A549 (cell line): ENCODE measurements around the gene DERL3. TPM values are rescaled to one million over a fixed set of nuclear protein-coding genes. Genes with fewer than 3 reads are reported as not detected.

Source experiments
- ATAC-seq, 2 experiments: fragments of 200-7000 bp in 1 of 2; fragments of >200 bp in 1 of 2; cut with Nextera tagmentation in 1 of 2; cut with Tn5 transposase in 1 of 2; 3 replicates each; pipeline versions ENCODE4 v1.8.0 to v1.9.1; 2018 to 2020; ENCODE audit warnings: mild to moderate bottlenecking in 1 of 2, moderate library complexity in 1 of 2
- CTCF ChIA-PET: fragments of 300-600 bp; sonication (Branson Sonifier 250); formaldehyde crosslinking; extraction: SDS; loops from one replicate; lab custom pipeline; 2021; ENCODE audit warnings: antibody characterized with exemption, inconsistent platforms; lab: Yijun Ruan, JAX
- POLR2A ChIA-PET: fragments of 350-600 bp; formaldehyde crosslinking; extraction: SDS; loops from one replicate; lab custom pipeline; 2021; ENCODE audit warnings: antibody characterized with exemption, inconsistent platforms; lab: Yijun Ruan, JAX
- DNase-seq, 2 experiments: peaks; one replicate each; pipeline versions ENCODE4 v3.0.0 to v3.0.0-alpha.2; 2011 to 2016; ENCODE audit warnings: low read depth in 1 of 2, low spot score in 1 of 2
- FAIRE-seq: peaks from 2 replicates; lab custom pipeline; 2011; peaks lifted over from hg19 to GRCh38; lab: Jason Lieb, UNC
- H3K27ac ChIP-seq, 2 experiments: fragments of >200 bp; sonication (Bioruptor Twin); formaldehyde crosslinking; 3 replicates each; pipeline ENCODE4 v1.5.1; 2016 to 2017
- H3K4me1 ChIP-seq: fragments of >200 bp; sonication (Bioruptor Twin); formaldehyde crosslinking; 3 replicates; pipeline ENCODE4 v1.6.1; 2016
- H3K4me2 ChIP-seq: fragments of >200 bp; sonication (Bioruptor Twin); formaldehyde crosslinking; 3 replicates; pipeline ENCODE4 v1.6.1; 2016
- H3K4me3 ChIP-seq: fragments of >200 bp; sonication (Bioruptor Twin); formaldehyde crosslinking; 3 replicates; pipeline ENCODE4 v1.5.1; 2016
- H3K9me3 ChIP-seq: fragments of >200 bp; sonication (Bioruptor Twin); formaldehyde crosslinking; 3 replicates; pipeline ENCODE4 v1.6.1; 2016
- BHLHE40 ChIP-seq: IDR thresholded peaks from 2 replicates; pipeline ENCODE4 v1.6.1; 2012; ENCODE audit warnings: low read depth, low read length, inconsistent platforms
- CEBPB ChIP-seq, 2 experiments: fragments of >200 bp in 1 of 2; sonication (Bioruptor Twin) in 1 of 2; formaldehyde crosslinking in 1 of 2; IDR thresholded peaks; 2 replicates each; pipeline ENCODE4 v1.6.1; 2012 to 2016
- CHD4 ChIP-seq: fragments of 200-600 bp; sonication (generic); IDR thresholded peaks from 2 replicates; pipeline ENCODE4 v1.6.1; 2016; ENCODE audit warnings: antibody characterized with exemption, mild to moderate bottlenecking, borderline replicate concordance
- EP300 ChIP-seq, 2 experiments: fragments of >200 bp; sonication (Bioruptor Twin); formaldehyde crosslinking; IDR thresholded peaks; 2 replicates in 1 of 2; 3 replicates in 1 of 2; pipeline ENCODE4 v1.6.1; 2016 to 2017
- ESRRA ChIP-seq: fragments of 150-350 bp; IDR thresholded peaks from 2 replicates; pipeline ENCODE4 v1.6.1; 2014; ENCODE audit warnings: mild to moderate bottlenecking, low read length, borderline replicate concordance
- FOSB ChIP-seq: fragments of 250-450 bp; sonication (Bioruptor Pico); IDR thresholded peaks from 2 replicates; pipeline ENCODE4 v1.5.0; 2020; ENCODE audit warnings: mild to moderate bottlenecking, moderate library complexity
- FOXS1 ChIP-seq: fragments of 250-450 bp; sonication (Bioruptor Pico); IDR thresholded peaks from 2 replicates; pipeline ENCODE4 v1.5.0; 2020; ENCODE audit warnings: mild to moderate bottlenecking, moderate library complexity
- HEYL ChIP-seq: fragments of 250-450 bp; sonication (Bioruptor Pico); IDR thresholded peaks from 2 replicates; pipeline ENCODE4 v1.8.0; 2021; ENCODE audit warnings: mild to moderate bottlenecking, moderate library complexity
- JUN ChIP-seq, 2 experiments: fragments of >200 bp; sonication (Bioruptor Twin); formaldehyde crosslinking; IDR thresholded peaks; 2 replicates in 1 of 2; 3 replicates in 1 of 2; pipeline ENCODE4 v1.6.1; 2016 to 2017
- NFE2L2 ChIP-seq: fragments of 150-350 bp; conservative IDR thresholded peaks from 2 replicates; pipeline ENCODE4 v1.6.1; 2014; ENCODE audit warnings: low read length
- NR3C1 ChIP-seq: fragments of >200 bp; sonication (Bioruptor Twin); formaldehyde crosslinking; IDR thresholded peaks from 3 replicates; pipeline ENCODE4 v1.6.1; 2017
- PHF8 ChIP-seq: fragments of 200-600 bp; sonication (generic); IDR thresholded peaks from 2 replicates; pipeline ENCODE4 v1.6.1; 2016; ENCODE audit warnings: low read depth, mild to moderate bottlenecking, antibody characterized with exemption, moderate library complexity, borderline replicate concordance
- RAD21 ChIP-seq, 2 experiments: fragments of >200 bp in 1 of 2; sonication (Bioruptor Twin) in 1 of 2; formaldehyde crosslinking in 1 of 2; IDR thresholded peaks in 1 of 2; conservative IDR thresholded peaks in 1 of 2; 2 replicates in 1 of 2; 3 replicates in 1 of 2; pipeline ENCODE4 v1.6.1; 2012 to 2018; ENCODE audit warnings: inconsistent platforms in 1 of 2
- RARB ChIP-seq: fragments of 250-450 bp; sonication (Bioruptor Pico); IDR thresholded peaks from 2 replicates; pipeline ENCODE4 v1.8.0; 2021; ENCODE audit warnings: mild to moderate bottlenecking, moderate library complexity
- RFX5 ChIP-seq: fragments of 450-650 bp; IDR thresholded peaks from 2 replicates; pipeline ENCODE4 v1.7.1; 2014; ENCODE audit warnings: antibody characterized with exemption, mild to moderate bottlenecking, moderate library complexity
- RNF2 ChIP-seq: fragments of 200-600 bp; sonication (generic); IDR thresholded peaks from 2 replicates; pipeline ENCODE4 v1.6.1; 2016; ENCODE audit warnings: low read depth, mild to moderate bottlenecking, antibody characterized with exemption, moderate library complexity, borderline replicate concordance
- SREBF2 ChIP-seq: fragments of 450-650 bp; IDR thresholded peaks from 2 replicates; pipeline ENCODE4 v1.6.1; 2014; ENCODE audit warnings: mild to moderate bottlenecking, moderate library complexity
- TP53 ChIP-seq: fragments of 250-450 bp; sonication (Bioruptor Pico); IDR thresholded peaks from 2 replicates; pipeline ENCODE4 v1.5.0; 2021; ENCODE audit warnings: mild to moderate bottlenecking, moderate library complexity
- ZFP36 ChIP-seq: fragments of 450-650 bp; IDR thresholded peaks from 2 replicates; pipeline ENCODE4 v1.6.1; 2014; ENCODE audit warnings: borderline replicate concordance; ENCODE audit not compliant: partially characterized antibody
- ZNF302 ChIP-seq: fragments of 250-450 bp; sonication (Bioruptor Pico); IDR thresholded peaks from 2 replicates; pipeline ENCODE4 v1.9.0; 2021; ENCODE audit warnings: inconsistent platforms, mild to moderate bottlenecking, moderate library complexity
- WGBS: methylation state at CpG from one replicate; pipeline ENCODE4 v1.1.6; 2017; ENCODE audit errors: missing lambda C conversion rate; 5-methylcytosine and 5-hydroxymethylcytosine counted together
- polyA plus RNA-seq, 4 experiments: library from polyadenylated mRNA; depleted of rRNA in 3 of 4; stranded (reverse); fragments of >200 nt; fragmentation: RNase III in 1 of 4; extraction: RNeasy Plus Mini Kit Qiagen cat#74134 plus additional on column Dnase treatment in 1 of 4; gene quantifications; 2 replicates in 3 of 4; 3 replicates in 1 of 4; pipeline ENCODE4 v1.2.3, GENCODE V29; 2011 to 2017
- TF ChIP-seq, protein P1 (sequence below): IDR thresholded peaks from 2 replicates; pipeline ENCODE4 v1.6.1; 2012
- TF ChIP-seq, protein P2 (sequence below): fragments of 200-600 bp; sonication (generic); IDR thresholded peaks from 2 replicates; pipeline ENCODE4 v1.6.1; 2016; ENCODE audit warnings: antibody characterized with exemption, mild to moderate bottlenecking, moderate library complexity

The DERL3 gene
- polyA plus RNA-seq, 2 of the 4 experiments (the other 2 are of a cell fraction): 0.08 to 0.40 TPM

DNA sequence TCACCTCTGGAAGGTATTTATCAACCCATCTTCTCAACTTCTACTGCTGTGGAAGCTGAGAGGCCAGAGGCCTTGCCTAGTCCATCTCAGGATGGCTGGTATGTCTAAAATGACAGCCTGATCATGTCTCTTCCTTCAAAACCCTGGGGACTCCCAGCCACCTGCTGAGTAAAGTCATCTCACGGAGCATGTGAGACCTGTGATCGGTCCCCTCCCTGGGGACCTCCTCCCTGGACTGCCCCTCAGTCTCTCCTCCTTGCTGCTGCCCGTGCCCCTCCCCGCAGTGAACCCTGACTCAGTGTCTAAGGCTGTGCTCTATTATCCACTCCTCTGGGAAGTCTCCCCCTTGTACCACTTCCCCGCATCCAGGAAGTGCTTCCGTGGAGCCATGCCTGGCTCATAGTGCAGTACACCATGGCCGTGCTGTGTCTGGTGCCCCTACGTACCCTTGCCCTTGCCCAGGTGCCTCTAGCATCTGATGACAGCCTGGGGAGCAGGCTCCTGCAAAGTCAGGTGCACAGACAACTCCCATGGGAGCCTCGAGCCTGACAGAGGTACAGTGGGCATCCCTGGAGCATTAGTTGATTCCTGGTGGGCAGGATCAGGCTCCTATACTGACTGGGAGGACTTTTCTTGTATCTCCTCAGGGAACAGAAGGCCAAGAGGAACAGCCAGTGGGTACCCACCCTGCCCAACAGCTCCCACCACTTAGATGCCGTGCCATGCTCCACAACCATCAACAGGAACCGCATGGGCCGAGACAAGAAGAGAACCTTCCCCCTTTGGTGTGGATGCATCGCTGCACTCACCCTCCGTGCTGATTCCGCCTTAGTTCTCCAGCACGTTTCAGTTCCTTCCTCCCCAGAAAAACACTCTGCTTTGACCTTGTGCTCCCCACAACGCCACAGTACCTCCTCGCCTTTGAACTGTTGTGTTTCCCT is 38.2 kb downstream of the DERL3 start (continued):
- TF ChIP-seq NR3C1 (no peak), BHLHE40 (no peak), PHF8 (no peak), FOXS1 (no peak)
- TF ChIP-seq, all 56 proteins: peak for 0

DNA sequence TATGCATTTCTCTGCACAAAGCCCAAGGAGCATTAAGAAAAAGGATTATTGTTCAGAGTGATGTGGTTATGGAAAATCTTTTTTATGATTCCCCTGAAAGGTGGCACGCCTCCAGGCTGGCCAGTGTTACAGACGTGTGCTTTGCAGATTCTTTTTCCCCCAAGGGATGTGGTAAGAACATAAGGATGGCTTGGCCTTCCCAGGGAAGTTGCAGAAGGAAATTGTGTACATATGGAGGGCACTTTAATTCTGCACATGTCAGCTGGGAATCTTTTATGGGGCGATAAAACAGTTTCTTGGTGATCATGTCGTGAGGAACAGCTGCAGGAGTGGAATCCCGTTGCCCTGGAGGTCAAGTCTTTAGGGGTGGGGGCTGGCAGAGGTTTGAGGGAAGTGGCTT is 42.3 kb downstream of the DERL3 start:
- ChIA-PET POLR2A (no interaction called here), CTCF (no interaction called here)
- Histone ChIP-seq H3K9me3 (no peaks in the 10 kb centered on the region), H3K27ac (no peak overlapping the region), H3K4me1 (no peaks in the 10 kb centered on the region), H3K4me2 (no peak overlapping the region), H3K4me3 (no peak overlapping the region)
- DNase-seq (no peak), FAIRE-seq (no peak), ATAC-seq (no peak)
- 90% methylated on average over 5 of the region's 5 CpGs for WGBS
- no peak for TF ChIP-seq CHD4
- TF ChIP-seq NFE2L2: no peak
- no peak for TF ChIP-seq NR3C1
- no peak for TF ChIP-seq ZNF302 (CRISPR knock-in tag)
- TF ChIP-seq TP53 (CRISPR knock-in tag): no peak
- no peak for TF ChIP-seq RARB
- TF ChIP-seq, protein P1, sequence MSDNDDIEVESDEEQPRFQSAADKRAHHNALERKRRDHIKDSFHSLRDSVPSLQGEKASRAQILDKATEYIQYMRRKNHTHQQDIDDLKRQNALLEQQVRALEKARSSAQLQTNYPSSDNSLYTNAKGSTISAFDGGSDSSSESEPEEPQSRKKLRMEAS: no peak
- TF ChIP-seq RAD21 (conservative IDR thresholded peaks at IDR 0.05 in 1 of 2, IDR thresholded peaks at IDR 0.05 in 1 of 2): no peak
- TF ChIP-seq CEBPB (IDR thresholded peaks at IDR 0.05): no peak
- no peak for TF ChIP-seq RFX5
- no peak for TF ChIP-seq SREBF2
- TF ChIP-seq, protein P2, sequence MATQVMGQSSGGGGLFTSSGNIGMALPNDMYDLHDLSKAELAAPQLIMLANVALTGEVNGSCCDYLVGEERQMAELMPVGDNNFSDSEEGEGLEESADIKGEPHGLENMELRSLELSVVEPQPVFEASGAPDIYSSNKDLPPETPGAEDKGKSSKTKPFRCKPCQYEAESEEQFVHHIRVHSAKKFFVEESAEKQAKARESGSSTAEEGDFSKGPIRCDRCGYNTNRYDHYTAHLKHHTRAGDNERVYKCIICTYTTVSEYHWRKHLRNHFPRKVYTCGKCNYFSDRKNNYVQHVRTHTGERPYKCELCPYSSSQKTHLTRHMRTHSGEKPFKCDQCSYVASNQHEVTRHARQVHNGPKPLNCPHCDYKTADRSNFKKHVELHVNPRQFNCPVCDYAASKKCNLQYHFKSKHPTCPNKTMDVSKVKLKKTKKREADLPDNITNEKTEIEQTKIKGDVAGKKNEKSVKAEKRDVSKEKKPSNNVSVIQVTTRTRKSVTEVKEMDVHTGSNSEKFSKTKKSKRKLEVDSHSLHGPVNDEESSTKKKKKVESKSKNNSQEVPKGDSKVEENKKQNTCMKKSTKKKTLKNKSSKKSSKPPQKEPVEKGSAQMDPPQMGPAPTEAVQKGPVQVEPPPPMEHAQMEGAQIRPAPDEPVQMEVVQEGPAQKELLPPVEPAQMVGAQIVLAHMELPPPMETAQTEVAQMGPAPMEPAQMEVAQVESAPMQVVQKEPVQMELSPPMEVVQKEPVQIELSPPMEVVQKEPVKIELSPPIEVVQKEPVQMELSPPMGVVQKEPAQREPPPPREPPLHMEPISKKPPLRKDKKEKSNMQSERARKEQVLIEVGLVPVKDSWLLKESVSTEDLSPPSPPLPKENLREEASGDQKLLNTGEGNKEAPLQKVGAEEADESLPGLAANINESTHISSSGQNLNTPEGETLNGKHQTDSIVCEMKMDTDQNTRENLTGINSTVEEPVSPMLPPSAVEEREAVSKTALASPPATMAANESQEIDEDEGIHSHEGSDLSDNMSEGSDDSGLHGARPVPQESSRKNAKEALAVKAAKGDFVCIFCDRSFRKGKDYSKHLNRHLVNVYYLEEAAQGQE: no peak

DNA sequence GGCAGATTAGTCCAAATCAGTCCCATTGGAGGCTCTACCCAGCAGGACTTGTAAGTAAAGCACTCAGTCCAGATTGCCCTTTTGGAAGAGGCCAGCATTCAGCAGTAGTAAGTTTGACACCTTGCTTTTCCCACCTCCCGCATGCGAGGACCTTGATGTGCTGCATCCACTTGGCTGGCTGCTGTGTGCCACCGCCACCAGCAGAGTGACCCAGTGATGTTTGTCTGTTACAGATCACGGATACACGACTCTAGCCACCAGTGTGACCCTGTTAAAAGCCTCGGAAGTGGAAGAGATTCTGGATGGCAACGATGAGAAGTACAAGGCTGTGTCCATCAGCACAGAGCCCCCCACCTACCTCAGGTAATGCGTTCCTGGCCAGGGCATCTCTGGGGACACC is 45.5 kb downstream of the DERL3 start:
- ChIA-PET POLR2A (interaction anchor here (0.7 kb wide), 1 partner anchor 28 kb away, joined by 4 read pairs; no protein-coding TSS in a partner anchor), CTCF (interaction anchor here (1.5 kb wide), 1 partner anchor 56 kb away, joined by 7 read pairs; no protein-coding TSS in a partner anchor)
- FAIRE-seq (no peak), DNase-seq (no peak), ATAC-seq (no peak)
- TF ChIP-seq RNF2: no peak
- no peak for TF ChIP-seq RAD21 (conservative IDR thresholded peaks at IDR 0.05 in 1 of 2, IDR thresholded peaks at IDR 0.05 in 1 of 2)
- TF ChIP-seq ESRRA: no peak
- TF ChIP-seq SREBF2: no peak
- no peak for TF ChIP-seq HEYL (CRISPR knock-in tag)
- no peak for TF ChIP-seq FOSB
- TF ChIP-seq EP300 (IDR thresholded peaks at IDR 0.05): no peak
- no peak for TF ChIP-seq ZFP36
- TF ChIP-seq JUN (IDR thresholded peaks at IDR 0.05): no peak
- Histone ChIP-seq H3K27ac (no peak overlapping the region), H3K9me3 (no peaks in the 10 kb centered on the region), H3K4me3 (no peak overlapping the region), H3K4me2 (no peak overlapping the region), H3K4me1 (peaks cover 4% of the 10 kb centered on the region; the same call in 2 of the 3 replicates)
- 92% methylated on average over 8 of the region's 8 CpGs for WGBS
